Central memory CD4-positive, alpha-beta T cell (primary cell): ENCODE results near the gene RIIAD1.
"Not testable (repeated sequence)": the region's sequence is repeated elsewhere in the genome, so short reads cannot be mapped to it uniquely, and the experiment has no call there.

Experiments used
- DNase-seq: peaks from one replicate; pipeline ENCODE4 v3.0.0; 2022

Gene RIIAD1

GRCh38 chr1:151711044-151711800 lies 10.1 kb upstream of the RIIAD1 start:
- DNase-seq = no peak

- no peak for DNase-seq
These were observed 9.4 kb upstream of the RIIAD1 start for GRCh38 chr1:151711951-151712350.

- no peak for DNase-seq
These were observed 8.3 kb upstream of the RIIAD1 start for GRCh38 chr1:151713044-151713443.

- DNase-seq = no peak
These were observed 7.4 kb upstream of the RIIAD1 start for GRCh38 chr1:151713874-151714273.

- DNase-seq = no peak
These were observed 6.2 kb upstream of the RIIAD1 start for GRCh38 chr1:151714820-151715725.

GRCh38 chr1:151715726-151716404 lies 5.5 kb upstream of the RIIAD1 start:
- DNase-seq = no peak

GRCh38 chr1:151716405-151716762 lies 4.9 kb upstream of the RIIAD1 start:
- no peak for DNase-seq

GRCh38 chr1:151716771-151717631 lies 4.3 kb upstream of the RIIAD1 start, which contains the start of gene CELF3:
TSS of gene CELF3 (minus strand) at chr1:151716803. CDS start at chr1:151716020, 783 bp downstream.
- no peak for DNase-seq

- DNase-seq = no peak
These were observed 3.3 kb upstream of the RIIAD1 start for GRCh38 chr1:151718011-151718431.

GRCh38 chr1:151718666-151719065 lies 2.7 kb upstream of the RIIAD1 start:
- DNase-seq = no peak

- DNase-seq = no peak
These were observed 1.2 kb upstream of the RIIAD1 start for GRCh38 chr1:151720125-151720524.

GRCh38 chr1:151720554-151720953 lies 768 bp upstream of the RIIAD1 start:
- DNase-seq = no peak

GRCh38 chr1:151721788-151722510 lies 627 bp downstream of the RIIAD1 start:
- DNase-seq = no peak

- no peak for DNase-seq
These were observed 2.5 kb downstream of the RIIAD1 start for GRCh38 chr1:151723726-151724370.

- no peak for DNase-seq
These were observed 7.1 kb downstream of the RIIAD1 start for GRCh38 chr1:151728151-151729054.

GRCh38 chr1:151729157-151729965 lies 8.0 kb downstream of the RIIAD1 start:
- DNase-seq = no peak

- DNase-seq = no peak
These were observed 8.6 kb downstream of the RIIAD1 start for GRCh38 chr1:151729966-151730291.

- DNase-seq = no peak
These were observed 11.8 kb downstream of the RIIAD1 start for GRCh38 chr1:151733126-151733525.

GRCh38 chr1:151733995-151734394 lies 12.7 kb downstream of the RIIAD1 start:
- DNase-seq = not testable (repeated sequence)
